PC-3 (cell line): ENCODE results near the gene LGALSL.

Source experiments
- EZH2 ChIP-seq: fragments of 300-600 bp; sonication (generic); IDR thresholded peaks from one replicate; pipeline ENCODE4 v1.6.1; 2017; ENCODE audit warnings: antibody characterized with exemption, mild to moderate bottlenecking, low read length; ENCODE audit not compliant: unreplicated experiment
- TF ChIP-seq, protein P1 (sequence below): fragments of 300-600 bp; sonication (generic); conservative IDR thresholded peaks from 2 replicates; pipeline ENCODE4 v1.5.1; 2017; ENCODE audit warnings: antibody characterized with exemption, low read depth, mild to moderate bottlenecking, low read length

DNA sequence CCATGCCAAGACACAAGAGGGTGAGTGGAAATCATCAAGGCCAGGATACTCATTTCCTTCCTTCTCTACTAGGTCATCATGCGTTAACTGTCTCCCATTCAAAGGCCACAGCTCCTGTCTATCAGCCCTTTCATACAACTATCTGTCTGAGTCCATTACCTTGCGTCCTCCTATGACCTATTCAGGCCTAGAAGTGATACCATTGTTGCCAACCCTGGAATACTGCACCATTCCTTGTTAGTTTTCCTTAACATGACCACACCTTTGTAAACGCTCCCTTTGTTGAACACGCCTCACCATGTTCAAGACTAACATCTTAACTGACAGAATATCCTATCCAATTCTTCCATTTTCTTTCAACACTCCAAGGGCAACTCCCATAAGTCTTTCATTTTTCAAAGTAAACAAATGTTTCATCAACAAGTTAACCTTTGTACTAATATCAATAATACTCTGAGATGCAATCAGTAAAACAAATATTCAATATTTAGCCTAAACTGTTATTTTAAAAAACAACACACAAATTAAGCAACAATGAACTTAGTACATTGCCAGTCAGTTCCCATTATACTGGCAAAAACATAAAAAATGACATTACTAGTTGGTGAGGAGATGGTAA lies 19.8 kb upstream of the LGALSL start:
- TF ChIP-seq, protein P1, sequence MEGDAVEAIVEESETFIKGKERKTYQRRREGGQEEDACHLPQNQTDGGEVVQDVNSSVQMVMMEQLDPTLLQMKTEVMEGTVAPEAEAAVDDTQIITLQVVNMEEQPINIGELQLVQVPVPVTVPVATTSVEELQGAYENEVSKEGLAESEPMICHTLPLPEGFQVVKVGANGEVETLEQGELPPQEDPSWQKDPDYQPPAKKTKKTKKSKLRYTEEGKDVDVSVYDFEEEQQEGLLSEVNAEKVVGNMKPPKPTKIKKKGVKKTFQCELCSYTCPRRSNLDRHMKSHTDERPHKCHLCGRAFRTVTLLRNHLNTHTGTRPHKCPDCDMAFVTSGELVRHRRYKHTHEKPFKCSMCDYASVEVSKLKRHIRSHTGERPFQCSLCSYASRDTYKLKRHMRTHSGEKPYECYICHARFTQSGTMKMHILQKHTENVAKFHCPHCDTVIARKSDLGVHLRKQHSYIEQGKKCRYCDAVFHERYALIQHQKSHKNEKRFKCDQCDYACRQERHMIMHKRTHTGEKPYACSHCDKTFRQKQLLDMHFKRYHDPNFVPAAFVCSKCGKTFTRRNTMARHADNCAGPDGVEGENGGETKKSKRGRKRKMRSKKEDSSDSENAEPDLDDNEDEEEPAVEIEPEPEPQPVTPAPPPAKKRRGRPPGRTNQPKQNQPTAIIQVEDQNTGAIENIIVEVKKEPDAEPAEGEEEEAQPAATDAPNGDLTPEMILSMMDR: no peak
- TF ChIP-seq EZH2: no peak
